ENCODE measurements around the gene GCNA. TPM values are rescaled to one million over a fixed set of nuclear protein-coding genes. Genes with fewer than 3 reads are reported as not detected.

The GCNA gene
- total and polyA plus RNA-seq, 10 of the 15 experiments (the other 5 are each of a cell fraction or from before 2014, with no cell fraction given) = 0.37 to 1.6 (median 0.90) TPM

DNA sequence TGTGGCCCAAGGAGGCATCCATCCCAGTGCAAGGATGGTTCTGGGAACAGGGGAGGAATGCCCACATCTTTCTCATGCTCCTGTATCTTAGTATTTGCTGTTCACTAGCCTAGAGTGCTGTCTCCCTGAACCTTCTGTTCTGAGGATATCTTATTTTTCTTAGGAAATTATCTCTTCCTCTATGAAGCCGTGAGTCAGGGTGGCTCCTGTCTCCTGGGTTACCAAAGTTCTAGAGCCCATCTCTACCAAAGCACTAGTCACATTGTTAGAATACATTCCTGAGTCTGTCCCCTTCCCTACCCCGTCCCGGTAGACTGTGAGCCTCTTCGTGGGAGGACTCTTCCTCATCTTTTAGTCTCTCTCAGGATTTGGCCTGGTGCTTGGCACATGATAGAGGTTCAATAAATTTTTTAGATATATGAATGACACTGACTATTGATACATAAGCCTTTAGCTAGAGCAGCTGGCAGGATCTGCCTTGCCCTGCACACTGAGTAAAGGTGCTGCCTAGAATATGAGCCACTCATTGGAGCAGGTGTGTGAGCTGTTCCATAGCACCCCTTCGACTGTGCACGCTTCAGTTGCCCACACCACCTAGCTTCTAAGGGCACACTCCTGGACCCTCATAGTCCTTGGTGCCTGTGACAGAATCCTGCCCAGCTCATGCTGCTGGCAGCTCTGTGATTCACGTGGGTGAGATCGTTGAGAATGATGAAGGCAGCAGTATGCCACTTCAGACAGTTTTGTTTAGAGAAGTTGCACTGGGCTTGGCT, 26.7 kb downstream of the GCNA start:
- CTCF ChIA-PET = no interaction called here
- BruUV-seq (replicated peaks) = no TSS peak
- no peaks in the 10 kb centered on the region for H4K20me1 ChIP-seq (ENCODE audit: control insufficient read depth, insufficient read depth)
- FAIRE-seq (no peak), ATAC-seq (no peak), DNase-seq (ENCODE audit: low read depth, low spot score) (no peak)
- no peaks in the 10 kb centered on the region; a peak in 1 of 4 replicates for H3K27me3 ChIP-seq (replicated peaks in 1 of 2; ENCODE audit: control insufficient read depth in 2 of 2, insufficient read depth in 2 of 2, low read length in 1 of 2)
- WGBS (ENCODE audit: insufficient coverage, insufficient replicate concordance, low lambda C conversion rate, missing lambda C conversion rate) = 64% methylated on average over 8 of the region's 8 CpGs
- no peaks in the 10 kb centered on the region; the same call in 2 of the 3 replicates for H3K9me3 ChIP-seq (replicated peaks; ENCODE audit: control insufficient read depth, insufficient read depth, low read length)
- POLR2A ChIA-PET = no interaction called here
- intact Hi-C loops (cut with micrococcal nuclease; ENCODE audit: unreplicated experiment) (no loop called here), in situ Hi-C loops (cut with MboI) (no loop called here)
- TF ChIP-seq POU2F2 (IDR thresholded peaks at IDR 0.05; ENCODE audit: borderline replicate concordance, low read depth, low read length) (no peak), HDGF (IDR thresholded peaks at IDR 0.05) (no peak), RAD51 (IDR thresholded peaks at IDR 0.05) (no peak), TCF12 (IDR thresholded peaks at IDR 0.05; ENCODE audit: low read depth, low read length) (no peak), NBN (IDR thresholded peaks at IDR 0.05) (no peak), DPF2 (IDR thresholded peaks at IDR 0.05) (no peak), ZZZ3 (IDR thresholded peaks at IDR 0.05; ENCODE audit: control insufficient read depth, insufficient read length, low read depth) (no peak), SIN3A (IDR thresholded peaks at IDR 0.05; ENCODE audit: low read depth, low read length) (no peak), HDAC2 (IDR thresholded peaks at IDR 0.05) (no peak), CREM (IDR thresholded peaks at IDR 0.05; ENCODE audit: low read depth) (no peak), BCLAF1 (IDR thresholded peaks at IDR 0.05) (no peak), EP300 (IDR thresholded peaks at IDR 0.05; ENCODE audit: borderline replicate concordance in 1 of 2, control insufficient read depth in 1 of 2, low read depth in 2 of 2, low read length in 2 of 2) (no peak), BHLHE40 (IDR thresholded peaks at IDR 0.05; ENCODE audit: borderline replicate concordance in 1 of 2, low read depth in 2 of 2, low read length in 1 of 2) (no peak), CEBPB (IDR thresholded peaks at IDR 0.05; ENCODE audit: borderline replicate concordance in 1 of 2, low read depth in 2 of 2, low read length in 2 of 2) (no peak), PAX8 (IDR thresholded peaks at IDR 0.05) (no peak), NFXL1 (IDR thresholded peaks at IDR 0.05; ENCODE audit: borderline replicate concordance) (no peak)
- TF ChIP-seq, protein P1, sequence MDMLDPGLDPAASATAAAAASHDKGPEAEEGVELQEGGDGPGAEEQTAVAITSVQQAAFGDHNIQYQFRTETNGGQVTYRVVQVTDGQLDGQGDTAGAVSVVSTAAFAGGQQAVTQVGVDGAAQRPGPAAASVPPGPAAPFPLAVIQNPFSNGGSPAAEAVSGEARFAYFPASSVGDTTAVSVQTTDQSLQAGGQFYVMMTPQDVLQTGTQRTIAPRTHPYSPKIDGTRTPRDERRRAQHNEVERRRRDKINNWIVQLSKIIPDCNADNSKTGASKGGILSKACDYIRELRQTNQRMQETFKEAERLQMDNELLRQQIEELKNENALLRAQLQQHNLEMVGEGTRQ (IDR thresholded peaks at IDR 0.05; ENCODE audit: borderline replicate concordance, low read depth, low read length) = no peak
- TF ChIP-seq, protein P2, sequence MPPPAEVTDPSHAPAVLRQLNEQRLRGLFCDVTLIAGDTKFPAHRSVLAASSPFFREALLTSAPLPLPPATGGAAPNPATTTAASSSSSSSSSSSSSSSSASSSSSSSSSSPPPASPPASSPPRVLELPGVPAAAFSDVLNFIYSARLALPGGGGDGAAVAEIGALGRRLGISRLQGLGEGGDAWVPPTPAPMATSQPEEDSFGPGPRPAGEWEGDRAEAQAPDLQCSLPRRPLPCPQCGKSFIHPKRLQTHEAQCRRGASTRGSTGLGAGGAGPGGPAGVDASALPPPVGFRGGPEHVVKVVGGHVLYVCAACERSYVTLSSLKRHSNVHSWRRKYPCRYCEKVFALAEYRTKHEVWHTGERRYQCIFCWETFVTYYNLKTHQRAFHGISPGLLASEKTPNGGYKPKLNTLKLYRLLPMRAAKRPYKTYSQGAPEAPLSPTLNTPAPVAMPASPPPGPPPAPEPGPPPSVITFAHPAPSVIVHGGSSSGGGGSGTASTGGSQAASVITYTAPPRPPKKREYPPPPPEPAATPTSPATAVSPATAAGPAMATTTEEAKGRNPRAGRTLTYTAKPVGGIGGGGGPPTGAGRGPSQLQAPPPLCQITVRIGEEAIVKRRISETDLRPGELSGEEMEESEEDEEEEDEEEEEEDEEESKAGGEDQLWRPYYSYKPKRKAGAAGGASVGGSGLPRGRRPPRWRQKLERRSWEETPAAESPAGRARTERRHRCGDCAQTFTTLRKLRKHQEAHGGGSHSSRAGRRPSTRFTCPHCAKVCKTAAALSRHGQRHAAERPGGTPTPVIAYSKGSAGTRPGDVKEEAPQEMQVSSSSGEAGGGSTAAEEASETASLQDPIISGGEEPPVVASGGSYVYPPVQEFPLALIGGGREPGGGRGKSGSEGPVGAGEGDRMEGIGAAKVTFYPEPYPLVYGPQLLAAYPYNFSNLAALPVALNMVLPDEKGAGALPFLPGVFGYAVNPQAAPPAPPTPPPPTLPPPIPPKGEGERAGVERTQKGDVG (CRISPR knock-in tag; IDR thresholded peaks at IDR 0.05) = no peak
- no peaks in the 10 kb centered on the region for H3K4me1 ChIP-seq (ENCODE audit: control insufficient read depth, insufficient read depth, low read length)
- H3K9ac ChIP-seq (ENCODE audit: control insufficient read depth, insufficient read depth, low read length) = no peak overlapping the region
- H3K36me3 ChIP-seq (ENCODE audit: control insufficient read depth in 2 of 2, insufficient read depth in 2 of 2, low read length in 1 of 2) = peaks cover 0 to 9% of the 10 kb centered on the region in 2 experiments; a peak in 3 of 4 replicates
- H2AFZ ChIP-seq (ENCODE audit: control insufficient read depth, low read depth, low read length) = no peak overlapping the region
- SMC1A ChIA-PET (ENCODE audit: uncharacterized antibody, unreplicated experiment) = no interaction called here
- H3K4me2 ChIP-seq (ENCODE audit: control insufficient read depth, insufficient read depth) = no peak overlapping the region
- RAD21 ChIA-PET (ENCODE audit: unreplicated experiment) = no interaction called here
- H3K27ac ChIP-seq (ENCODE audit: control insufficient read depth, insufficient read depth) = no peak overlapping the region
- H3K4me3 ChIP-seq = no peak overlapping the region
- no peaks in the 10 kb centered on the region for H3K79me2 ChIP-seq (ENCODE audit: control insufficient read depth, insufficient read depth, low read length)
